Mesenchymal stem cell (in vitro differentiated cells and primary cell): Measurements from ENCODE around the gene POU2F3.

Source experiments
- DNase-seq: peaks from one replicate; pipeline ENCODE4 v3.0.0-alpha.2; 2013
- H2AFZ ChIP-seq: one replicate; pipeline ENCODE4 v1.6.1; 2013; ENCODE audit warnings: low read depth, mild to moderate bottlenecking, control low read depth, inconsistent platforms, low read length, moderate library complexity
- H2AK5ac ChIP-seq: 2 replicates; pipeline ENCODE4 v1.6.1; 2013; ENCODE audit warnings: low read length, moderate library complexity, mild to moderate bottlenecking, inconsistent platforms; ENCODE audit not compliant: severe bottlenecking
- H2BK120ac ChIP-seq: one replicate; pipeline ENCODE4 v1.6.1; 2013; ENCODE audit warnings: low read depth, mild to moderate bottlenecking, inconsistent platforms, low read length, moderate library complexity
- H2BK12ac ChIP-seq, 2 experiments: one replicate each; pipeline ENCODE4 v1.6.1; 2013; ENCODE audit warnings: inconsistent platforms in 2 of 2, low read length in 2 of 2, mild to moderate bottlenecking in 2 of 2, moderate library complexity in 2 of 2, control low read depth in 1 of 2
- H2BK15ac ChIP-seq: one replicate; pipeline ENCODE4 v1.6.1; 2013; ENCODE audit warnings: mild to moderate bottlenecking, low read depth, inconsistent platforms; ENCODE audit not compliant: poor library complexity, severe bottlenecking
- H2BK5ac ChIP-seq: 2 replicates; pipeline ENCODE4 v1.6.1; 2013; ENCODE audit warnings: low read depth, mild to moderate bottlenecking, low read length, control low read depth, inconsistent platforms; ENCODE audit not compliant: poor library complexity, severe bottlenecking
- H3K14ac ChIP-seq, 2 experiments: one replicate each; pipeline ENCODE4 v1.6.1; 2013; ENCODE audit warnings: inconsistent platforms in 2 of 2, low read length in 2 of 2, control low read depth in 1 of 2, mild to moderate bottlenecking in 1 of 2, moderate library complexity in 1 of 2
- H3K18ac ChIP-seq, 2 experiments: one replicate each; pipeline ENCODE4 v1.6.1; 2013; ENCODE audit warnings: inconsistent platforms in 2 of 2, low read length in 2 of 2, control low read depth in 1 of 2, low read depth in 1 of 2, mild to moderate bottlenecking in 1 of 2
- H3K23ac ChIP-seq, 2 experiments: one replicate each; pipeline ENCODE4 v1.6.1; 2013; ENCODE audit warnings: inconsistent platforms in 2 of 2, low read length in 2 of 2, mild to moderate bottlenecking in 2 of 2, moderate library complexity in 2 of 2, control low read depth in 1 of 2
- H3K27ac ChIP-seq: 2 replicates; pipeline ENCODE4 v1.5.1; 2013; ENCODE audit warnings: mild to moderate bottlenecking, moderate library complexity, low read length, control low read depth, inconsistent platforms; ENCODE audit not compliant: poor library complexity, severe bottlenecking
- H3K27me3 ChIP-seq, 2 experiments: 2 replicates each; pipeline versions ENCODE4 v1.6.1 to v1.7.0; 2013; ENCODE audit warnings: low read length in 2 of 2, mild to moderate bottlenecking in 2 of 2, moderate library complexity in 2 of 2, control low read depth in 1 of 2, inconsistent platforms in 1 of 2; ENCODE audit not compliant: control insufficient read depth in 1 of 2, insufficient read depth in 1 of 2
- H3K36me3 ChIP-seq, 2 experiments: 2 replicates each; pipeline versions ENCODE4 v1.6.1 to v1.7.0; 2013; ENCODE audit warnings: low read length in 2 of 2, control low read depth in 1 of 2, inconsistent platforms in 1 of 2, low read depth in 1 of 2, mild to moderate bottlenecking in 1 of 2; ENCODE audit not compliant: insufficient read depth in 2 of 2, control insufficient read depth in 1 of 2
- H3K4ac ChIP-seq, 2 experiments: one replicate each; pipeline ENCODE4 v1.6.1; 2013; ENCODE audit warnings: inconsistent platforms in 2 of 2, low read length in 2 of 2, mild to moderate bottlenecking in 2 of 2, moderate library complexity in 2 of 2, control low read depth in 1 of 2, low read depth in 1 of 2
- H3K4me1 ChIP-seq: 2 replicates; pipeline ENCODE4 v1.6.1; 2013; ENCODE audit warnings: low read depth, low read length, control low read depth; ENCODE audit not compliant: control insufficient read depth, insufficient read depth
- H3K4me2 ChIP-seq: 2 replicates; pipeline ENCODE4 v1.6.1; 2013; ENCODE audit warnings: low read length, mild to moderate bottlenecking, inconsistent platforms; ENCODE audit not compliant: poor library complexity, severe bottlenecking
- H3K4me3 ChIP-seq, 2 experiments: 2 replicates each; pipeline versions ENCODE4 v1.5.1 to v1.7.0; 2013; ENCODE audit warnings: low read length in 2 of 2, mild to moderate bottlenecking in 2 of 2, control low read depth in 1 of 2, low read depth in 1 of 2; ENCODE audit not compliant: insufficient read depth in 1 of 2
- H3K79me1 ChIP-seq: replicated peaks from 2 replicates; pipeline ENCODE4 v1.6.1; 2013; ENCODE audit warnings: mild to moderate bottlenecking, control low read depth, low read length, inconsistent platforms; ENCODE audit not compliant: poor library complexity, severe bottlenecking
- H3K9ac ChIP-seq: 2 replicates; pipeline ENCODE4 v1.7.0; 2013; ENCODE audit warnings: mild to moderate bottlenecking, low read length, moderate library complexity
- H3K9me3 ChIP-seq: 2 replicates; pipeline ENCODE4 v1.7.0; 2013; ENCODE audit warnings: mild to moderate bottlenecking, low read length; ENCODE audit not compliant: control insufficient read depth
- H4K8ac ChIP-seq: one replicate; pipeline ENCODE4 v1.6.1; 2013; ENCODE audit warnings: inconsistent platforms, mild to moderate bottlenecking, low read length, moderate library complexity
- H4K91ac ChIP-seq: one replicate; pipeline ENCODE4 v1.6.1; 2013; ENCODE audit warnings: mild to moderate bottlenecking, low read length, inconsistent platforms
- WGBS: methylation state at CpG from one replicate; pipeline ENCODE4 v1.1.7; 2013; ENCODE audit warnings: mixed read lengths; 5-methylcytosine and 5-hydroxymethylcytosine counted together

Gene POU2F3

DNA sequence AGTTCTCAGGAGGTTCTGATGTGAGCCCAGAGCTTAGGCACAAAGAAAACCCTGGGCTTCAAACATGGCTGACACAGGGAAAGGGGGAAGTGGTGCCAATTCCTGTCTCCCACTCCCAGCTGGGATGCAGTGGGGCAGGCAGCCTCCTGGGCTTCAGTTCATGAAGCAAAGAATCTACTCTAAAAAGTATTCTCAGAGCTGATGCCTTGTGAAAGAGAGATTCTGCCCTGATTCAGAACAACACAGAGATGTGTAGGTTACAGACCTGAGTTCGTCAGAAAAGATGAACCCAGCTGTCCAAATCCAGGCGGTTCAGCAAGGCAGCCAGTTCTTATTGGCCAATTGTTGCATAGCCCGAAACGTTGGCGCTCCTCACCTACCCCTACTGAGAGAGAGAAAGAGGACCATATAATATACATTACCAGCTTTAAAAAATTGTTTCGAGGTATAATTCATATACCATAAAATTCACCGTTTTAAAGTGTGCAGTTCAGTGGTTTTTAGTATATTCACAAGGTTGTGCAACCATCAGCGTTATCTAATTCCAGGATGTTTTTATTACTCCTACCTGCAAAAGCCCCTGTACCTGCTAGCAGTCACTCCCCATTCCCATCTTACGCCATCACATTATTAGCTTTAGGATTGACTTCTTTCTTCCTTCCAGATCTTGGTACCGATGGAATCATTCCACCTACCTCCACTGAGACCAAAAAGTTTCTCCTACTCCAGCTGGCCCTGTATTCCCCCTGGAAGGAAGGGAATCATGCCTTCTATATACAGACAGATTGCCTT, 77.9 kb downstream of the POU2F3 start:
- Histone ChIP-seq H3K27me3 (peaks cover 0 to 23% of the 10 kb centered on the region in 2 experiments), H3K23ac (no peak overlapping the region), H3K36me3 (no peaks in the 10 kb centered on the region), H3K18ac (no peak overlapping the region), H3K4me3 (no peak overlapping the region), H3K14ac (no peak overlapping the region), H3K4ac (no peak overlapping the region), H3K27ac (no peak overlapping the region), H4K8ac (no peak overlapping the region), H3K4me2 (no peak overlapping the region), H2BK12ac (no peak overlapping the region), H2BK5ac (no peak overlapping the region), H4K91ac (no peak overlapping the region), H2AK5ac (no peak overlapping the region), H3K9me3 (no peaks in the 10 kb centered on the region), H3K4me1 (no peaks in the 10 kb centered on the region), H2BK120ac (no peak overlapping the region), H3K79me1 (no peaks in the 10 kb centered on the region), H2AFZ (no peak overlapping the region), H2BK15ac (no peak overlapping the region), H3K9ac (peak overlapping the region; percentile 63)
- WGBS: 98% methylated on average over 8 of the region's 10 CpGs
- no peak for DNase-seq

DNA sequence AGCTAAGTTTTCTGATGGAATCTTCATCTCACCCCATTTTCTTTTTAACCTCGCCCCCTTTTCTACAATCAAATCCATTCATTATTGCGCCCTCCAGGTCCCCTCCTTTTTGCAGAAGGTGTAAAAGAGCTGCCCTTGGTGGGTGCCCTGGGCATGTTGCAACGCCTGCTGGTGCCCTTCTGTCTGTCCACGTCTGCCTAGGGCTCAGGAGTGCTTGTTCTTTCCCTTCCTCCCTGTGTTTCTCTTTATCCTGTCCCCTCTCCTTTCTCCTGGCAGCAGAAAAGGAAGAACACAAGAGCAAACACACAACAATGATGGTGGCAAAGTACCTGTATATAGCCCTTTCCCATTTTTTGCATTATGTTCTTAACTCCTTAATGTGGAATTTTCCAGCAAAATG, 79.0 kb downstream of the POU2F3 start:
- Histone ChIP-seq H2BK15ac (no peak overlapping the region), H3K9ac (no peak overlapping the region), H2AFZ (no peak overlapping the region), H3K4me2 (no peak overlapping the region), H3K14ac (no peak overlapping the region), H3K4me1 (no peaks in the 10 kb centered on the region), H2BK120ac (no peak overlapping the region), H2BK5ac (no peak overlapping the region), H3K18ac (no peak overlapping the region), H4K8ac (no peak overlapping the region), H2AK5ac (no peak overlapping the region), H3K9me3 (no peaks in the 10 kb centered on the region), H3K23ac (no peak overlapping the region), H3K27me3 (peaks cover 0 to 23% of the 10 kb centered on the region in 2 experiments), H3K4ac (no peak overlapping the region), H3K27ac (no peak overlapping the region), H3K79me1 (no peaks in the 10 kb centered on the region), H2BK12ac (no peak overlapping the region), H4K91ac (no peak overlapping the region), H3K36me3 (no peaks in the 10 kb centered on the region), H3K4me3 (no peak overlapping the region)
- no peak for DNase-seq
- WGBS: 74% methylated on average over 4 of the region's 4 CpGs

DNA sequence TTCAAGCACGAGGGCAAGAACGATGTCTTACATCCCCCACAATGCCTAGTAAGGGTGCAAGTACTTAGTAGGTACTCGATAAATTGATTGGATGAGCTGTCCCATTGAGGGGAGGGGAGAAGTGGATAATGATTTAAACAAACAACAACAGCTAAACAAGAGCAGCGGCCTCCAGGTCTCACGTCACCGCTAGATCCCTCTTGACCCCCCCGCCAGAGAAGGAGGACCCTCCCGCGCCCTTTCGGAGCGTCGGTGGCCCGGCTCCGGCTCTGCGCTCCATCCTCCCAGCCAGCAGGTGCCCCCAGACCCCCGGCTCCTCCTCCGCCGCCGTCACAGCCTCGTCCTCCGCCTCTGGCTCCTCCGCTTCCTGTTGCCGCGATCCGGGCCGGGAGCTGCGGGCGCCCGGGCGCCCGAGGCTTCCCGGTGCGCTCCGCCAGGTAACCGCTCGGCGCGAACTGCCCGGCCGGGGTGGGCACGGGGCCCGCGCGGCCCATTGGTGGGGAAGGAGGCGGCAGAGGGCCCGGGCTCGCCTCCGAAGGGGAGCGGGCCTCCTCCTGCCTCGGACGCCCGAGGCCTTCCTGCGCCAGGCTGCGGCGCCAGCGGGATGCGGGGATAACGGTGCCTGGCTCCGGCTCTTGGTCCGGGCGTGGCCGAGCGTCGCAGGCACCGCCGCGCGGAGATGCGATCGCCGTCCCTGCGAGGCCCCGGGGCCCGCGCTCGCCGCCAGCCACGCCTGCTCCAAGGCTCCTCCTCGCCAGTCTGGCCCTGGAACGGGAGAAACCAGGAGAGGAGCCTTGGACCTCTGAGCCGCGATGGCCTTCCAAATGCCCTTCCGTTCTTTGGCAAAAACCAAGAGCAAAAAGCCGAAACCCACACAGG, 85.2 kb downstream of the POU2F3 start, which contains the start of gene TLCD5:
TLCD5 (plus strand) TSS at position 368 of the 879 bp plus-strand sequence. CDS start 2,143 bp downstream, outside the sequence.
- no peaks in the 10 kb centered on the region for H3K27me3 ChIP-seq
- H4K91ac ChIP-seq: peak within 1 kb of the TSS; percentile 98
- H3K4ac ChIP-seq: peak within 1 kb of the TSS; percentile 40 to 80
- H3K23ac ChIP-seq: no peak within 1 kb of the TSS
- peak within 1 kb of the TSS; percentile 80 for H2BK120ac ChIP-seq
- no peak within 1 kb of the TSS for H2AK5ac ChIP-seq
- H3K4me2 ChIP-seq: peak within 1 kb of the TSS; percentile 84
- peak within 1 kb of the TSS; percentile 90 for H2AFZ ChIP-seq
- peak within 1 kb of the TSS; percentile 19 for H2BK15ac ChIP-seq
- peaks cover 5% of the 10 kb centered on the region for H3K79me1 ChIP-seq
- H3K36me3 ChIP-seq: peaks cover 7 to 20% of the 10 kb centered on the region in 2 experiments
- H4K8ac ChIP-seq: peak within 1 kb of the TSS; percentile 95
- peak within 1 kb of the TSS; percentile 94 for H3K9ac ChIP-seq
- H3K27ac ChIP-seq: peak within 1 kb of the TSS; percentile 86
- peak within 1 kb of the TSS; percentile 81 to 95 for H3K4me3 ChIP-seq
- peak within 1 kb of the TSS in 1 of 2 experiments; percentile 100 for H3K14ac ChIP-seq
- DNase-seq: peak; percentile 85
- H3K9me3 ChIP-seq: no peaks in the 10 kb centered on the region
- WGBS: under 1% methylated on average over 67 of the region's 84 CpGs
- H2BK12ac ChIP-seq: peak within 1 kb of the TSS in 1 of 2 experiments; percentile 66
- H3K4me1 ChIP-seq: peaks cover 4% of the 10 kb centered on the region
- H2BK5ac ChIP-seq: peak within 1 kb of the TSS; percentile 72
- H3K18ac ChIP-seq: peak within 1 kb of the TSS; percentile 95 to 98

DNA sequence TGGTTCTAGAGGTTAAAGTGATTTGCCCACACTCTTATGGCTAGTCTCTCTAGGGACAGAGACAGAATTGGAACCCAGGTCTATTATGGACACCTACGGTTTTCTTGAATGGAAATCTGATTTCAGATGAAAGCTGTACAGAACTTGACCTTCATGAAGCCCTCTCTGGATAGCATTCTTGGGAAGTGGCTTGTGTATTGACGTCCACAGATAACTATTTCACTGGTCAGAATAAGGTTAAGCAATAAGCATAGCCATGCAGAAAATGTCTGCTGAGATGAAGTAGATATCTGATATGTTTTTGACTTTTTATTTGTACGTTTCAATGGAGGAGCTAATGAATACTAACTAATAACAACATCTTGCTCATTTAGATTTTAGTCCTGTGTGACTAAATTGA, 86.3 kb downstream of the POU2F3 start:
- no peak overlapping the region for H2AFZ ChIP-seq
- no peak overlapping the region for H3K23ac ChIP-seq
- H3K36me3 ChIP-seq: peaks cover 9 to 30% of the 10 kb centered on the region in 2 experiments
- no peak overlapping the region for H2BK12ac ChIP-seq
- peak overlapping the region; percentile 94 for H3K9ac ChIP-seq
- H2BK120ac ChIP-seq: no peak overlapping the region
- H4K91ac ChIP-seq: no peak overlapping the region
- no peak overlapping the region for H2BK15ac ChIP-seq
- no peak overlapping the region for H2AK5ac ChIP-seq
- peaks cover 5% of the 10 kb centered on the region for H3K79me1 ChIP-seq
- WGBS: 69% methylated on average over 2 of the region's 3 CpGs
- peak overlapping the region; percentile 86 for H3K27ac ChIP-seq
- no peak overlapping the region for H3K4ac ChIP-seq
- H3K4me3 ChIP-seq: peak overlapping the region in 1 of 2 experiments; percentile 81
- no peak overlapping the region for H2BK5ac ChIP-seq
- H3K4me1 ChIP-seq: peaks cover 6% of the 10 kb centered on the region
- no peaks in the 10 kb centered on the region for H3K9me3 ChIP-seq
- no peak overlapping the region for H3K14ac ChIP-seq
- H3K4me2 ChIP-seq: peak overlapping the region; percentile 84
- peak; percentile 85 for DNase-seq
- no peak overlapping the region for H3K18ac ChIP-seq
- H3K27me3 ChIP-seq: no peaks in the 10 kb centered on the region
- H4K8ac ChIP-seq: no peak overlapping the region
